Activated CD8-positive, alpha-beta memory T cell treated with anti-CD3 and anti-CD28 coated beads, Interleukin-2, amount 50 U/mL, for 4 hours (primary cell): ENCODE measurements around the gene SPTBN5.
"Not testable (repeated sequence)": the region's sequence is repeated elsewhere in the genome, so short reads cannot be mapped to it uniquely, and the experiment has no call there.

Experiments
- DNase-seq: peaks from one replicate; pipeline ENCODE4 v3.0.0-alpha.2; 2020

Gene SPTBN5

GRCh38 chr15:41842229-41842628, 51.6 kb downstream of the SPTBN5 start:
- DNase-seq, result no peak

GRCh38 chr15:41841131-41841530, 52.7 kb downstream of the SPTBN5 start:
- no peak for DNase-seq

GRCh38 chr15:41840673-41841072, 53.2 kb downstream of the SPTBN5 start:
- no peak for DNase-seq

GRCh38 chr15:41839781-41840491, 53.9 kb downstream of the SPTBN5 start:
- DNase-seq, result no peak

- DNase-seq, result no peak
These were observed 55.4 kb downstream of the SPTBN5 start, which contains the start of gene PLA2G4B for GRCh38 chr15:41838400-41838897. Gene PLA2G4B (plus strand): TSS chr15:41838847. CDS start chr15:41838914, 67 bp downstream.

- no peak for DNase-seq
These were observed 57.0 kb downstream of the SPTBN5 start for GRCh38 chr15:41836713-41837454.

- no peak for DNase-seq
These were observed 57.8 kb downstream of the SPTBN5 start for GRCh38 chr15:41836073-41836472.

GRCh38 chr15:41834096-41834495, 59.8 kb downstream of the SPTBN5 start:
- DNase-seq, result no peak

GRCh38 chr15:41832875-41833274, 61.0 kb downstream of the SPTBN5 start:
- DNase-seq, result no peak

GRCh38 chr15:41832208-41832607, 61.6 kb downstream of the SPTBN5 start:
- no peak for DNase-seq

GRCh38 chr15:41831291-41831690, 62.6 kb downstream of the SPTBN5 start:
- DNase-seq, result not testable (repeated sequence)

GRCh38 chr15:41829959-41830646, 63.8 kb downstream of the SPTBN5 start:
- DNase-seq, result no peak

- no peak for DNase-seq
These were observed 65.1 kb downstream of the SPTBN5 start for GRCh38 chr15:41828807-41829141.

GRCh38 chr15:41827880-41828806, 65.7 kb downstream of the SPTBN5 start, which contains the start of gene JMJD7:
Gene JMJD7 (plus strand): TSS chr15:41828092. CDS start chr15:41828125, 33 bp downstream.
- DNase-seq, result peak; percentile 97

- DNase-seq, result peak; percentile 39
These were observed 66.5 kb downstream of the SPTBN5 start for GRCh38 chr15:41827290-41827879.

GRCh38 chr15:41825572-41826535, 68.0 kb downstream of the SPTBN5 start:
- no peak for DNase-seq

- DNase-seq, result no peak
These were observed 68.7 kb downstream of the SPTBN5 start for GRCh38 chr15:41825145-41825544.

GRCh38 chr15:41824062-41824745, 69.6 kb downstream of the SPTBN5 start:
- DNase-seq, result no peak

- DNase-seq, result no peak
These were observed 70.4 kb downstream of the SPTBN5 start for GRCh38 chr15:41823502-41823901.

- no peak for DNase-seq
These were observed 70.9 kb downstream of the SPTBN5 start for GRCh38 chr15:41822957-41823356.
